NOMO-1 treated with dmso at 0.1 percent for 144 hours (cell line): ENCODE measurements around the gene TMEM244.
"Not testable (repeated sequence)": the region's sequence is repeated elsewhere in the genome, so short reads cannot be mapped to it uniquely, and the experiment has no call there.

Experiments
- DNase-seq: peaks from one replicate; lab custom pipeline; 2025; ENCODE audit not compliant: unreplicated experiment; lab: John Stamatoyannopoulos, UW

TMEM244 gene

DNA sequence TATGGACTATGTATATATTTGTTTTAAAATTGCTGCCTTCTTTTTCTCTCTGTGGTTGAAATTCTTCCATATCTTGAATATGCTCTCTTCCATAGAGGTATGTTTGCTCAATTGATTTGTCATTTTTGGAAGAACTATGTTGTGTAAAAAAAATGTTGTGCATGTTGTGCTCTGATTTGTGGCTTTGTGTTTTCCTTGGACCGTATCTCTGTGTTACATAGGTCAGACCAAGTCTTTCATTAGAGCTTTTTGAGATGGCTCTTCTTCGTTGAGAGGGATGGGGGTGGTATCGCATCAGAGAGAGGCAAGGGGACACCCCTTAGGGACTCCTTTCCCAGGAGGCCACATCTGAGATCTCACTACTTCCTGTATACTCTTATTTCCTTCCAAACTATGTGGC lies 43.8 kb downstream of the TMEM244 start:
- no peak for DNase-seq

- no peak for DNase-seq
Measured at GRCh38 chr6:129812145-129812777, 48.9 kb downstream of the TMEM244 start.

GRCh38 chr6:129807141-129807540 lies 54.0 kb downstream of the TMEM244 start:
- DNase-seq = not testable (repeated sequence)

DNA sequence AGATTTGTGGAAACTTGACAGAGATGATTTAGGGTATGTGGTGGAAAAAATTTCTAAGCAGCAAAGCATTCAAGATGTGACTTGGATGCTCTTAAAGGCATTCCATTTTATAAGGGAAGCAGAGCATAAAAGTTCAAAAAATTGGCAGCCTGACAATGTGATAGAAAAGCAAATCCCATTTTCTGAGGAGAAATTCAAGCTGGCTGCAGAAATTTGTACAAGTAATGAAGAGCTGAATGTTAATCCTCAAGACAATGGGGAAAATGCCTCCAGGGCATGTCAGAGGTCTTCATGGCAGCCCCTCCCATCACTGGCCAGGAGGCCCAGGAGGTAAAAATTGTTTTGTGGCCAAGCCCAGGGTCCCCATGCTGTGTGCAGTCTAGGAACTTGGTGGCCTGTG lies 58.2 kb downstream of the TMEM244 start:
- not testable (repeated sequence) for DNase-seq

DNA sequence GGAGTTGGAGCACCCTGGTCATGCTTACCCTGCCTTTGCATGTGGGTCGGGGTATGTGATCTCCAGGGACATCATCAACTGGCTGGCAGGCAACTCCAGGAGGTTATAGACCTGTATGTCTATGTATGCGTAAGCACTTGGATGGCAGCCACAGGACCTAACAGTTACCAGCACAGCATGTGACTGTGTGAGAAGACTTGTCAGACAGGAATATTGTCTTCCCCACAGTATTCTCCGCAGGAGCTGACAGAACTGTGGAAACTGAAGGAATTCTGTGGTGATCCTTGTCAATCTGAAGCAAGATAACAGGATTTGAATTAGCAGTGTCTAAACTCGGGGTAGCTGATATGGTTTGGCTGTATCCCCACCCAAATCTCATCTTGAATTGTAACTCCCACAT lies 59.2 kb downstream of the TMEM244 start:
- no peak for DNase-seq

DNA sequence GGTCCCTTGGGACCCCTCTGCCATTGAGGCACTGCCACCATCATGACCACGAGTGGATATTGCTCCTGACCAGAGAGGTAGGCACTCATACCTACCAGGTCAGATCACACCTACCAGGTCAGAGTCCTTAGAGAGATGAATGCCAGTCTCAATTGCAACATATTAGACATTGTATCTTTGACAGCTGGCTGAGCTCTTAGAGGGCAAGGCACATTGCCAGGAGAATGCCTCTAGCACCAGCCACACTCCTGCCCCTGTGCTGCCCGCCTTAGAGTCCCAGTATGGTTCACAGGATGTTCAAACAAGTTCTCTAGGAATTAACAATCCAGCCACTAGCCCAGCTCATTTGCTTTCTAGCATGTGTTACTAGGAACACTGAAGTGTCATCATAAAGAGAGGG lies 65.9 kb downstream of the TMEM244 start:
- DNase-seq = no peak

DNA sequence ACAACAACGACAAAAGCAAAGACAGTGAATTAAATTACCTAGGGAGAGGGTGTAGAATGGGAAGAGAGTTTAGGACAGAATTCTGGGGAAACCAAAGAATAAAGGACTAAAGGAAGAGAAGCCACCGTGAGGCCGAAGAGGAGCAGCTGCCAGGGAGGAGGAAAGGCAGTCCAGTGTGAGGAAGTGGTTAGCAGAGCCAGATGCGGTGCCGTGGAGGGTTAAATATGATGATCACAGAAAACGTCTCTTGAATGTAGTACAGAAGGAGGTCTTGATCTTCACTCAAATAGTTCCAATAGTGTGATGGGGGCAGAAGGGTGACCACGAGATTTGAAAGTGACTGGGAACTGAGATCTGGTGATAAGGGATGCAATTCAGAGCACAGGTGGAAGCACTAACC lies 67.7 kb downstream of the TMEM244 start:
- DNase-seq = no peak

- DNase-seq = no peak
Measured at GRCh38 chr6:129792049-129792448, 69.1 kb downstream of the TMEM244 start.

- no peak for DNase-seq
Measured at GRCh38 chr6:129790785-129791184, 70.3 kb downstream of the TMEM244 start.

GRCh38 chr6:129789974-129790373 lies 71.1 kb downstream of the TMEM244 start:
- DNase-seq = no peak

DNA sequence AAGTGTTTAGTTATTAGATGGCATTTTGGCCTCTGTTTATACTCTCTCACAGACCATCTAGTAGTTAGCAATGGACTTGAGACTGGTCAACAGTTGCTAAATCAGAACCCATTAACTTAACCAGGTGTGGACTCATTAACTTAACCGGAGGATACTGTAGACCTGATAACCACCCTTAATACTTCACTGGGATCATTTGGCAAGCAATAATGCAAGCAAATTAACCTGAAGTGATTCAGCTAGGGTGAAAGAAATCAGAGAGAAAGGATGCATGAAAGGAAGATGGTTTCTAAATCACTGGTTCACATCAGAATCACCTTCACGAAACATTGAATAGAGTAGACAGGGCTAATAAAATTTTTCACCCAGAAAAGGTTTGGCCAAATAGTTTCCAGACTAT lies 73.3 kb downstream of the TMEM244 start:
- DNase-seq = no peak

- DNase-seq = no peak
Measured at GRCh38 chr6:129786548-129786947, 74.6 kb downstream of the TMEM244 start.

DNA sequence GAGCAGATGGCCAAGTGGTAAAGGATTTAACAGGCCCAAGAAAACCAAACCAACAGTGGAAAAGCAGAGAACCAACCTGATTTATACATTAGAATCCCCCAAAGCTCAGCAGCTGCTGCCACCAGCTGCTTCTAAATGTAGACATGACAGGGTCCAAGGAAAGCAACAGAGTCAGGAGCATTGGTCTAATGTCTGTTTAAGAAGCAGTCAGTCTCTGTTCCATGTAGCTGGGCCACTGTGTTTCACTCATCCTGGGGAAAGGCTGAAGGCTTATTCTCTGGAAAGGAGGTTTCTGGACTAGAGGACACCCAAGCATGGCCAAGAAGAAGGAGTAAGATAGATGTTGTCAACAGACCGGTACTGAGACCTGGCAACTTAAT lies 75.4 kb downstream of the TMEM244 start:
- DNase-seq = no peak

- DNase-seq = no peak
Measured at GRCh38 chr6:129785047-129785755, 75.9 kb downstream of the TMEM244 start.
